Body of pancreas (tissue), 4 donors: ENCODE data around the gene MSANTD2.

Source experiments
- CTCF ChIP-seq, 7 experiments: fragments of 450-650 bp in 4 of 7; fragments of 200-600 bp in 3 of 7; sonication (generic) in 3 of 7; IDR thresholded peaks; one replicate each; pipeline ENCODE4 v1.5.1; 2016 to 2019; ENCODE audit warnings: antibody characterized with exemption in 7 of 7
- POLR2A ChIP-seq, 3 donors: fragments of 450-650 bp; IDR thresholded peaks; one replicate each; pipeline ENCODE4 v1.6.1; 2016; ENCODE audit warnings: antibody characterized with exemption in 3 of 3, mild to moderate bottlenecking in 2 of 3

DNA sequence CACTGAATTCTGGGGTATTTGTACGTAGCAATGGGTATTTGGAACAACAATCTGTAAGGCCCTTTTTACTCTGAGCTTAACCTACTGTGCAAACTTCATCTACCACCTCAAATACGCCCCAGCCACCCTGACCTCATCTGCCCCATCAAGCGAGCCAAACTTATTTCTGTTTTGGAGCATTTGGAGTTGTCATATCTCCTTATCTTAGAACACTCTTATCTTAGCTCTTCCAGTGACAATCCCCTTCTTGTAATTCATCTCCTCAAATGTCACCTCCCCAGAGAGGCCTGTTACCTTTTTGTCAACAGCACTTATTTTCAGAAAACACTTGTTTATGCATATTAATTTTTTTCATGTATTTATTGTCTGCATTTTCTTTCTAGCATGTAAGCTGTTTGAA lies 4.7 kb upstream of the MSANTD2 start:
- TF ChIP-seq CTCF (IDR thresholded peaks at IDR 0.05) (no peak), POLR2A (IDR thresholded peaks at IDR 0.05) (no peak)
